HG02642 (cell line): ENCODE data around the gene CST5.
"Not testable (repeated sequence)": the region's sequence is repeated elsewhere in the genome, so short reads cannot be mapped to it uniquely, and the experiment has no call there.

Experiments
- ATAC-seq: cut with Tn5 transposase; IDR thresholded peaks from one replicate; pipeline ENCODE4 v1.9.1; 2021; ENCODE audit warnings: mild to moderate bottlenecking; ENCODE audit not compliant: unreplicated experiment, poor library complexity

Gene CST5

DNA sequence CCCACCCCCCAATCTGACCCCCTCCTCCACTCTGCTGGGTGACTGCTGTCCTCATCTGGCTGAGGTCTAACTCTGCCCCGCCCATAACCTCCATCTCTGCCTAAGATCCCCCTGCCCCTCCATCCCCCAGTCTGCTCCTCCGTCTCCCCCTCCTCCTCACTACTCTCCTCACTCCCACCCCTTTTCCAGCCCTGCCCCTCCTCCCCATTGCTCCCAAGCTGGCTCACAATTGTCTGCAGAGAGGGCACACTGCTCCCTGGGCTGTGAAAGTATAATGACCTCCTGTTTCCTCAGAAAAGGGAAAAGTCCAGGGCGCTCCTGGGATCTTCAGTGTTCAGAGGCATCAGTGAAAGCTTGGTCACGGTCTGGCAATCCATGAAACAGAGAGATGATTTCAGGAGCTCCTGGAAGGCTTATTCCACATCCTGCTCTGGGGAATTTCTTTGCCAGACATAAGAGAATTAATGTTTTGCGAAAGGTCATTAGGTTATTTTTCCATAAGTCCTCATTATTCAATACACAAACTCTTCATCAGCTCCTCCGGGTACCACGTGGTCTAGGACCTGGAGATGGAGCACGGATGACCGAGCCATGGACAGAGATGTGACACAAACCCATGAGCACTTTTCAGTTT, 21.5 kb downstream of the CST5 start:
- no peak for ATAC-seq

DNA sequence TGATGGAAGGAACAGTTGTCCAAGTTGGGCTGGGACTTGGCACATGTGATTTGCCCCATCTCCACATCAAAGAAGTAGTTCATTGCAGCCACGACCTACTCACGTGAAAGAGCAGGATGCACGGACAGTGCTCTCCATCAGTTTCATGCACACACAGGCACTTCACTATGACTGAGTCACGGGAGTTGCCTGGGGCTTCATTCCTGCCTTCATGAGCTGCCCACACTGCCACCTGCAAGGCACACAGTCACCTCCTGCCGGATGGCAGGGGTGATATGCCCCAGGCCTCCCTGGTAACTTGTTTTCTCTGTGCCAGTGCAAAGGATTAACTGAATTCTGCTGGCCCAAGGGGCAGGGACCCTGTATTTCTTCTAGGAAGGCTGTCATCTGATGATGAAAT, 22.8 kb downstream of the CST5 start:
- ATAC-seq = no peak

DNA sequence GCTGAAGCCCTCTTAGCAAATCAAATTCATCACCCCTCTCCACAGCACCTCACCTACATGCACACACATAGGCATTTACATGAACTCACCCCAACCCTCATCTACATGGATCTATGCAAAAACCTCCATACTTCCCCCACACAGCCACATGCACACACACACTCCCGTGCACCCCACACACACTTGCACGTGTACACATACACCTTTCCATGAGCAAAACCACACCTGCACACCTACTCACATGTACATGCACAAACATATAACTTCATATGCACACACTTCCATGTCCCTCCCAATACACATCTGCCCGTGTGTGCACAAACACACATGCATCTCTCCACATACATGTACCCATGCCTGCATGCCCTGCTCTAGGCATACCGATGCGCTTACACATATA, 23.3 kb downstream of the CST5 start:
- ATAC-seq = no peak

GRCh38 chr20:23841693-23842092, 37.9 kb downstream of the CST5 start:
- no peak for ATAC-seq

GRCh38 chr20:23835716-23836115, 43.8 kb downstream of the CST5 start:
- no peak for ATAC-seq

- ATAC-seq = no peak
Measured at GRCh38 chr20:23832775-23833513, 46.6 kb downstream of the CST5 start.

- ATAC-seq = not testable (repeated sequence)
Measured at GRCh38 chr20:23831961-23832360, 47.6 kb downstream of the CST5 start.

GRCh38 chr20:23826541-23827021, 53.0 kb downstream of the CST5 start, which contains the start of gene CST2:
TSS of gene CST2 (minus strand) at chr20:23826729. CDS start at chr20:23826660, 69 bp downstream.
- no peak for ATAC-seq
